Natural killer cell (primary cell): ENCODE data around the gene BMP10. TPM values are rescaled to one million over a fixed set of nuclear protein-coding genes. Genes with fewer than 3 reads are reported as not detected.

Experiments used
- ATAC-seq, 3 donors: fragments of 150-1000 bp in 2 of 3; fragments of 200-7000 bp in 1 of 3; cut with Tn5 transposase; 1 replicate in 1 of 3; 2 replicates in 2 of 3; pipeline ENCODE4 v1.10.0; 2021; ENCODE audit warnings: mild to moderate bottlenecking in 2 of 3, moderate library complexity in 2 of 3
- DNase-seq, 2 donors: peaks; one replicate each; pipeline versions ENCODE4 v3.0.0 to v3.0.0-alpha.2; 2013 to 2021; ENCODE audit warnings: mixed read lengths in 1 of 2
- H3K27ac ChIP-seq: one replicate; pipeline ENCODE4 v1.5.1; 2013; ENCODE audit warnings: mild to moderate bottlenecking, low read length
- H3K27me3 ChIP-seq: one replicate; pipeline ENCODE4 v1.6.1; 2013; ENCODE audit warnings: low read length; ENCODE audit not compliant: control insufficient read depth, insufficient read depth
- H3K36me3 ChIP-seq: one replicate; pipeline ENCODE4 v1.6.1; 2013; ENCODE audit warnings: low read length; ENCODE audit not compliant: control insufficient read depth, insufficient read depth
- H3K4me1 ChIP-seq: one replicate; pipeline ENCODE4 v1.6.1; 2013; ENCODE audit warnings: low read length; ENCODE audit not compliant: control insufficient read depth, insufficient read depth
- H3K4me3 ChIP-seq: one replicate; pipeline ENCODE4 v1.5.1; 2013; ENCODE audit warnings: low read length
- H3K9me3 ChIP-seq: one replicate; pipeline ENCODE4 v1.6.1; 2013; ENCODE audit warnings: low read length; ENCODE audit not compliant: control insufficient read depth, insufficient read depth
- H3K27ac Mint-ChIP-seq, 2 donors: one replicate each; pipeline ENCODE4 v1.8.0; 2022; ENCODE audit warnings: mild to moderate bottlenecking in 2 of 2, mixed read lengths in 2 of 2, moderate library complexity in 1 of 2
- H3K27me3 Mint-ChIP-seq, 2 donors: one replicate each; pipeline ENCODE4 v1.8.0; 2022; ENCODE audit warnings: low read depth in 2 of 2, mixed read lengths in 2 of 2
- H3K36me3 Mint-ChIP-seq: one replicate; pipeline ENCODE4 v1.8.0; 2022; ENCODE audit warnings: mixed read lengths
- H3K4me1 Mint-ChIP-seq, 2 donors: one replicate each; pipeline ENCODE4 v1.8.0; 2022; ENCODE audit warnings: mixed read lengths in 2 of 2
- H3K4me3 Mint-ChIP-seq: one replicate; pipeline ENCODE4 v1.8.0; 2022; ENCODE audit warnings: mild to moderate bottlenecking, moderate library complexity, mixed read lengths
- H3K9me3 Mint-ChIP-seq, 2 donors: one replicate each; pipeline ENCODE4 v1.8.0; 2022; ENCODE audit warnings: mixed read lengths in 2 of 2
- WGBS: methylation state at CpG from one replicate; pipeline ENCODE4 v1.1.7; 2013; ENCODE audit warnings: missing lambda C conversion rate; ENCODE audit not compliant: insufficient coverage; 5-methylcytosine and 5-hydroxymethylcytosine counted together
- intact Hi-C: fragments of 100-400 bp; cut with micrococcal nuclease; formaldehyde crosslinking; loops from one replicate; pipeline ENCODE4 v1.14.2; 2022
- total RNA-seq, 4 donors: library from RNA; stranded (reverse); fragments of 120-200 nt in 1 of 4; gene quantifications; one replicate each; pipeline versions ENCODE4 v1.2.3 to v1.2.4, GENCODE V29; 2013 to 2022
- TF ChIP-seq, protein P1 (sequence below): fragments of 200-600 bp; IDR thresholded peaks from one replicate; pipeline ENCODE4 v1.8.0; 2022; ENCODE audit warnings: antibody characterized with exemption

The BMP10 gene
- not detected for total RNA-seq
- not detected for total RNA-seq (2013)

GRCh38 chr2:68871159-68871764, at the start of gene BMP10:
TSS of gene BMP10 (minus strand) at chr2:68871397. CDS start at chr2:68871358, 39 bp downstream.
- Histone ChIP-seq H3K4me1 (no peaks in the 10 kb centered on the region), H3K36me3 (no peaks in the 10 kb centered on the region), H3K4me3 (no peak within 1 kb of the TSS), H3K27me3 (no peaks in the 10 kb centered on the region), H3K27ac (no peak within 1 kb of the TSS), H3K9me3 (no peaks in the 10 kb centered on the region)
- Mint-ChIP-seq H3K36me3 (no peaks in the 10 kb centered on the region), H3K4me1 (no peaks in the 10 kb centered on the region), H3K27ac (no peak within 1 kb of the TSS), H3K27me3 (peaks cover 16 to 17% of the 10 kb centered on the region in 2 donors), H3K9me3 (no peaks in the 10 kb centered on the region), H3K4me3 (no peak within 1 kb of the TSS)
- WGBS = 95% methylated on average over 6 of the region's 6 CpGs
- intact Hi-C loops = no loop called here
- ATAC-seq (no peak), DNase-seq (no peak)
- TF ChIP-seq, protein P1, sequence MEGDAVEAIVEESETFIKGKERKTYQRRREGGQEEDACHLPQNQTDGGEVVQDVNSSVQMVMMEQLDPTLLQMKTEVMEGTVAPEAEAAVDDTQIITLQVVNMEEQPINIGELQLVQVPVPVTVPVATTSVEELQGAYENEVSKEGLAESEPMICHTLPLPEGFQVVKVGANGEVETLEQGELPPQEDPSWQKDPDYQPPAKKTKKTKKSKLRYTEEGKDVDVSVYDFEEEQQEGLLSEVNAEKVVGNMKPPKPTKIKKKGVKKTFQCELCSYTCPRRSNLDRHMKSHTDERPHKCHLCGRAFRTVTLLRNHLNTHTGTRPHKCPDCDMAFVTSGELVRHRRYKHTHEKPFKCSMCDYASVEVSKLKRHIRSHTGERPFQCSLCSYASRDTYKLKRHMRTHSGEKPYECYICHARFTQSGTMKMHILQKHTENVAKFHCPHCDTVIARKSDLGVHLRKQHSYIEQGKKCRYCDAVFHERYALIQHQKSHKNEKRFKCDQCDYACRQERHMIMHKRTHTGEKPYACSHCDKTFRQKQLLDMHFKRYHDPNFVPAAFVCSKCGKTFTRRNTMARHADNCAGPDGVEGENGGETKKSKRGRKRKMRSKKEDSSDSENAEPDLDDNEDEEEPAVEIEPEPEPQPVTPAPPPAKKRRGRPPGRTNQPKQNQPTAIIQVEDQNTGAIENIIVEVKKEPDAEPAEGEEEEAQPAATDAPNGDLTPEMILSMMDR = no peak

- H3K9me3 Mint-ChIP-seq = no peaks in the 10 kb centered on the region
- DNase-seq (no peak), ATAC-seq (no peak)
- H3K4me3 ChIP-seq = no peak overlapping the region
- H3K4me1 ChIP-seq = no peaks in the 10 kb centered on the region
- H3K36me3 ChIP-seq = no peaks in the 10 kb centered on the region
- no peaks in the 10 kb centered on the region for H3K9me3 ChIP-seq
- peaks cover 2% of the 10 kb centered on the region for H3K27me3 ChIP-seq
- TF ChIP-seq, protein P1 = no peak
- intact Hi-C loops = no loop called here
- no peak overlapping the region for H3K27ac Mint-ChIP-seq
- no peaks in the 10 kb centered on the region for H3K4me1 Mint-ChIP-seq
- H3K27ac ChIP-seq = no peak overlapping the region
- 88% methylated on average over 6 of the region's 6 CpGs for WGBS
- H3K36me3 Mint-ChIP-seq = no peaks in the 10 kb centered on the region
- peaks cover 0 to 5% of the 10 kb centered on the region in 2 donors for H3K27me3 Mint-ChIP-seq
- no peak overlapping the region for H3K4me3 Mint-ChIP-seq
These were observed 49.4 kb upstream of the BMP10 start for GRCh38 chr2:68920481-68921170.

DNA sequence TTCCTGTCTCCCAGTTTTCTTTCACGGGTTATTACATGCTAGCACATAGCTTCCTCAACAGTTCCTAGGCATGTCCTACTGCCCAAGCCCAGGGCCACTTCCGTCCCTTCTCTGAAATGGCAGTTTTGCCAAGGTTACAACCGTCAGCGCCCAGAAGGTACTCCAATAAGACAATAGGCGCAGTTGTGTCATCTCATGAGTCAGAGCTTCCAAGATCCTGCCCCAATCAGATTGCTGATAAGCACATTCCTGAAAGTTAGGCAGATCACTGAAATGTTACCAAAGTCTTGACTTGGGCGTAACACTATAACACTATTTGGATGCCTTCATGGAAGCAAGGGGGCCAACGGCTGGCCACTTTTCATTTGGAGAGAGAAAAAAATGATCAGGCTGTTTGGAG, 47.3 kb upstream of the BMP10 start:
- no peak for DNase-seq
- Histone ChIP-seq H3K4me1 (no peaks in the 10 kb centered on the region), H3K27ac (no peak overlapping the region), H3K36me3 (no peaks in the 10 kb centered on the region), H3K9me3 (no peaks in the 10 kb centered on the region), H3K4me3 (no peak overlapping the region), H3K27me3 (no peaks in the 10 kb centered on the region)
- Mint-ChIP-seq H3K4me1 (no peaks in the 10 kb centered on the region), H3K36me3 (no peaks in the 10 kb centered on the region), H3K27me3 (peaks cover 0 to 5% of the 10 kb centered on the region in 2 donors), H3K27ac (no peak overlapping the region), H3K4me3 (no peak overlapping the region), H3K9me3 (no peaks in the 10 kb centered on the region)
- ATAC-seq = no peak
- intact Hi-C loops = loop anchor here (10.0 kb wide), 1 partner anchor 314 kb away; no protein-coding TSS in a partner anchor
- TF ChIP-seq, protein P1 = no peak
- WGBS = 89% methylated on average over 7 of the region's 7 CpGs
